CD1c-positive myeloid dendritic cell (primary cell): Measurements from ENCODE around the gene CGB2.
"Not testable (repeated sequence)": the region's sequence is repeated elsewhere in the genome, so short reads cannot be mapped to it uniquely, and the experiment has no call there.

Source experiments
- DNase-seq: peaks from one replicate; pipeline ENCODE4 v3.0.0-alpha.2; 2016; ENCODE audit errors: extremely low spot score

The CGB2 gene

DNA sequence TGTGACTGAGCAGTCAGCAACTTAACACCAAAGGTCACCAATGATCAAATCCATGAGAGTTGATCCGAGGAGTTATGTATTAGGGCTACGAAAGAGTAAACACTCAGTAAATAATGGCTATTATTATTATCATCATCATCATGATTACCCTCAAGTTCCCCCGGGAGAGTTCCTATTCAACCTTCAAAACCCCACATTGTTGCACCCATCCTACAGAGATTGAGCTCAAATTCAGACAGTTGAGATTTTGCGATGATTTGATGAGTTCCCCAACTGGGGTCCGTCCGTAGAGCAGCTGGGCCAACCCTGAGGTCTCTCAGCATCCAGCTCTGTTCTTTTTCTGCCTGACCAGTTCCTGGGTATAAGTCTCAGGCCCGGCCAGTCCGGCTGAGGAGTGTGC is 6.4 kb downstream of the CGB2 start:
- DNase-seq, result not testable (repeated sequence)

DNA sequence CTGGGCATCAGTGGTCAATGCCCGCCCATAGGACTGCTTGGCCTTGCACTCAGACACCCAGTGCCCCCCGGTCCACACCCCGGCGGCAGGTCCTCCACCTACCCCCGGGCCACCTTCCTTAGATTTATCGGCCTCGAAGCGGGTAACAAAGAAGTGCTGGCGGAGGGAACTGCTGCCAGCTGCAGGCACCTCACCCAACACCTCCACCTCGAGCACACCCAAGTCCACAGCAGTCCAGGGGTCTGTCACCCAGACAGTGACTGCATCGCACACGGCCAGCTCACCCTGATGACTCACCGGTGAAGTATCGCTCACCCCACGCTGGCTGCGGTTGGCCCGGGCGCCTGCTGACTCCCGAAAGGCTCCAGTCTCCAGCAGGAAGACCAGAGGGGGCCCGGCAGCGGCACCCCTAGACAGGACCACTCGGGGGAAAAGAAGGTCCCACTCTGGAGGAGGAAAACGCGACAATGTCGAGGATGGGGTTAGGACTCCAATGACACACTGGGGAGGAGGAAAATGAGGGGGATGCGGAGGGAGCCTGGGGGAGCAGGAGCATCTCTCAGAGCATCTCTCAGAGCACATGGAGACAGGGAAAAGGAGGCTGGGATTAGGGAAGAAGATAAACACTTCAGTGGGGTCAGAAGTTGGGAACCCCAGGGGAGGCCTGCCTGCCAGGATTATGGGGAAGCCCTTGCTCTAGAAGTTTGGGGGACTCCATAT is 7.0 kb downstream of the CGB2 start:
- not testable (repeated sequence) for DNase-seq

DNA sequence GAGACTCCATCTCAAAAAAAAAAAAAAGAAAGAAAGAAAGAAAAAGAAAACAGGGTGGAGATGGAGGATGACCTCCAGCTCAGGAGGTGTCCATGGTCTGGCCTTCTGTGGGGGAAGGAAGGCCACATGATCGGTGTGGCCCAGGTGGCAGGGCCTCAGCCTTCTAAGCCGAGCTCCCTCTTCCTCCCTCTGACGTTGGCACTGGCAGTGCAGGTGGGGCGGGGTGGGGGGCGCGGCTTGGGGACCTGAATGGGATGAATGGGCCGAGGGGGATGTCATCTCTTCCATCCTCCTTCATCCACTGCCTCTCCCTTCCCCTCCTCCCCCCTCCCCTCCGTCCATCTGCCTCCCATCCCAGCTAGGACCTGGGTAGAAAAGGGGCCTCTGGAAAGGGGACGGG is 8.0 kb downstream of the CGB2 start:
- not testable (repeated sequence) for DNase-seq

DNA sequence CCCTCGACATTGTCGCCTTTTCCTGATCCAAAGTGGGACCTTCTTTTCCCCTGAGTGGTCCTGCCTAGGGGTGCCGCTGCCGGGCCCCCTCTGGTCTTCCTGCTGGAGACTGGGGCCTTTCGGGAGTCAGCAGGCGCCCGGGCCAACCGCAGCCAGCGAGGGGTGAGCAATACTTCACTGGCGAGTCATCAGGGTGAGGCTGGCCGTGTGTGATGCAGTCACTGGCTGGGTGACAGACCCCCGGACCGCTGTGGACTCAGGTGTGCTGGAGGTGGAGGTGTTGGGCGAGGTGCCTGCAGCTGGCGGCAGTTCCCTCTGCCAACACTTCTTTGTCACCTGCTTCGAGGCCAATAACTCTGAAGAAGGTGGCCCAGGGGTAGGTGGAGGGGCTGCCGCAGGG is 10.5 kb downstream of the CGB2 start:
- DNase-seq, result no peak

DNA sequence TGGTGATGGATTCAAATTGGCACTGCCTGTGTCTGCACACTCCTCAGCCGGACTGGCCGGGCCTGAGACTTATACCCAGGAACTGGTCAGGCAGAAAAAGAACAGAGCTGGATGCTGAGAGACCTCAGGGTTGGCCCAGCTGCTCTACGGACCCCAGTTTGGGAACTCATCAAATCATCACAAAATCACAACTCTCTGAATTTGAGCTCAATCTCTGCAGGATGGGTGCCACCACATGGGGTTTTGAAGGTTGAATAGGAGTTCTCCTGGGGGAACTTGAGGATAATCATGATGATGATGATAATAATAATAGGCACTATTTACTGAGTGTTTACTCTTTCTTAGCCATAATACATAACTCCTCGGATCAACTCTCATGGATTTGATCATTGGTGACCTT is 11.0 kb downstream of the CGB2 start:
- DNase-seq, result not testable (repeated sequence)

DNA sequence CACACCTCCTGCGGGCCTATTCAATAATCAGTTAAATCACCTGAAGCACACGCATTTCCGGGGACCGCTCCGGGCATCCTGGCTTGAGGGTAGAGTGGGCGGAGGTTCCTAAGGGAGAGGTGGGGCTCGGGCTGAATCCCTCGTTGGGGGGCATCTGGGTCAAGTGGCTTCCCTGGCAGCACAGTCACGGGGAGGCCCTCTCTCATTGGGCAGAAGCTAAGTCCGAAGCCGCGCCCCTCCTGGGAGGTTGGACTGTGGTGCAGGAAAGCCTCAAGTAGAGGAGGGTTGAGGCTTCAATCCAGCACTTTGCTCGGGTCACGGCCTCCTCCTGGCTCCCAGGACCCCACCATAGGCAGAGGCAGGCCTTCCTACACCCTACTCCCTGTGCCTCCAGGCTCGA is 11.9 kb downstream of the CGB2 start, which contains the start of gene CGB5:
TSS of gene CGB5 (plus strand) at position 301 of the 400 bp plus-strand sequence. CDS start 362 bp downstream, outside the sequence.
- not testable (repeated sequence) for DNase-seq

DNA sequence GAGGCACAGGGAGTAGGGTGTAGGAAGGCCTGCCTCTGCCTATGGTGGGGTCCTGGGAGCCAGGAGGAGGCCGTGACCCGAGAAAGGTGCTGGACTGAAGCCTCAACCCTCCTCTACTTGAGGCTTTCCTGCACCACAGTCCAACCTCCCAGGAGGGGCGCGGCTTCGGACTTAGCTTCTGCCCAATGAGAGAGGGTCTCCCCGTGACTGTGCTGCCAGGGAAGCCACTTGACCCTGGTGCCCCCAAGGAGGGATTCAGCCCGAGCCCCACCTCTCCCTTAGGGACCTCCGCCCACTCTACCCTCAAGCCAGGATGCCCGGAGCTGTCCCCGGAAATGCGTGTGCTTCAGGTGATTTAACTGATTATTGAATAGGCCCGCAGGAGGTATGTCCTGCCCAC is 17.3 kb downstream of the CGB2 start, which contains the start of gene CGB8:
TSS of gene CGB8 (minus strand) at position 101 of the 400 bp plus-strand sequence. CDS start 372 bp downstream, outside the sequence.
- DNase-seq, result not testable (repeated sequence)

DNA sequence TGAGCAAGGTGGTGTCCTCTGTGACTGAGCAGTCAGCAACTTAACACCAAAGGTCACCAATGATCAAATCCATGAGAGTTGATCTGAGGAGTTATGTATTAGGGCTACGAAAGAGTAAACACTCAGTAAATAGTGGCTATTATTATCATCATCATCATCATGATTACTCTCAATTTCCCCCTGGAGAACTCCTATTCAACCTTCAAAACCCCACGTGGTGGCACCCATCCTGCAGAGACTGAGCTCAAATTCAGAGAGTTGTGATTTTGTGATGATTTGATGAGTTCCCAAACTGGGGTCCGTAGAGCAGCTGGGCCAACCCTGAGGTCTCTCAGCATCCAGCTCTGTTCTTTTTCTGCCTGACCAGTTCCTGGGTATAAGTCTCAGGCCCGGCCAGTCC is 18.1 kb downstream of the CGB2 start:
- DNase-seq, result not testable (repeated sequence)

DNA sequence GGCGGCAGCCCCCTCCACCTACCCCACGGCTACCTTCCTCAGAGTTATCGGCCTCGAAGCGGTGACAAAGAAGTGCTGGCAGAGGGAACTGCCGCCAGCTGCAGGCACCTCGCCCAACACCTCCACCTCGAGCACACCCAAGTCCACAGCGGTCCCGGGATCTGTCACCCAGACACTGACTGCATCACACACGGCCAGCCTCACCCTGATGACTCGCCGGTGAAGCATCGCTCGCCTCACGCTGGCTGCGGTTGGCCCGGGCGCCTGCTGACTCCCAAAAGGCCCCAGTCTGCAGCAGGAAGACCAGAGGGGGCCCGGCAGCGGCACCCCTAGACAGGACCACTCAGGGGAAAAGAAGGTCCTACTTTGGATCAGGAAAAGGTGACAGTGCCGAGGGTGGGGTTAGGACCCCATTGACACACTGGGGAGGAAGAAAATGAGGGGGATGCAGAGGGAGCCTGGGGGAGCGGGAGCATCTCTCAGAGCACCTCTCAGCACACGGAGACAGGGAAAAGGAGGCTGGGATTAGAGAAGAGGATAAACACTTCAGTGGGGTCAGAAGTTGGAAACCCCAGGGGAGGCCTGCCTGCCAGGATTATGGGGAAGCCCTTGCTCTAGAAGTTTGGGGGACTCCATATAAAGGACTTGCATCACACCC is 18.8 kb downstream of the CGB2 start:
- DNase-seq, result not testable (repeated sequence)

DNA sequence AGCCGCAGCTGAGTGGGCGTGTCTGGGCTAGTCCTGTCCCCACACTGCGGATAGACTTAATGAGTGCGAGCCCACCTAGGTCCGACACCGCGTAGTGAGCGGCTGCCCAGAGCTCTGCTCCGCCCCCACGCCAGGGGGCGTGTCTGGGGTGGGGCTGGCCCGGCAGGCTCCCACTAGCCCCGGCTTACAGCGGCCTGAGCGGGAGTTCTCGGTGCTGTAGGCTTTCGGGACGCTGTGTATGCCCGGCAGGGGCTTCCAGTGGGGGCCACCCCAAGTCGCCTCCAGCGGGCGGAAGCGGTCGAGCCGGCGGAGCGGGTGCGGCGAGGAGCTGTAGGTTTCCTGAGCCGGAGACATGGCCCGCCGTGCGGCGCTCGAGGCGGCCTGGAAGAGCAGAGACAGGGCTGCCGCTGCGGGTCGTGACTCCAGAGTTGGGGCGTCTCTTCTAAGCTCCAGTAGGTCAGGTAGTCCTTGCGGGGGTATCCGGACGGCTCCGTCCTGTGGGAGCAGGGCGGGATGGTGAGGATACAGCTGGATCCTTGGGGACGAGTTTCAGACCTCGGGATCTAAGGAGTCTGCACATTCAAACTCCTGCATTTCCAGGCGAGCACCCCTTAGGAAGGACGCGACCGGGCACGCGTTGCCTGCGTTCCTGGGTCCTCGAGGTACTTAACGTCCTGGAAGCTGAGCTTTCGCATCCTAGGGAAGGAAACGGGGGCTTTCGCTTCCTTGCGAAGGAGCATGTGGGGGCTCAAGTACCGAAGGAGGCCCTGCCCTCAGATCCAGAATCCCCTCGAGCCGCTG is 24.6 kb downstream of the CGB2 start:
- DNase-seq, result peak; percentile 52

DNA sequence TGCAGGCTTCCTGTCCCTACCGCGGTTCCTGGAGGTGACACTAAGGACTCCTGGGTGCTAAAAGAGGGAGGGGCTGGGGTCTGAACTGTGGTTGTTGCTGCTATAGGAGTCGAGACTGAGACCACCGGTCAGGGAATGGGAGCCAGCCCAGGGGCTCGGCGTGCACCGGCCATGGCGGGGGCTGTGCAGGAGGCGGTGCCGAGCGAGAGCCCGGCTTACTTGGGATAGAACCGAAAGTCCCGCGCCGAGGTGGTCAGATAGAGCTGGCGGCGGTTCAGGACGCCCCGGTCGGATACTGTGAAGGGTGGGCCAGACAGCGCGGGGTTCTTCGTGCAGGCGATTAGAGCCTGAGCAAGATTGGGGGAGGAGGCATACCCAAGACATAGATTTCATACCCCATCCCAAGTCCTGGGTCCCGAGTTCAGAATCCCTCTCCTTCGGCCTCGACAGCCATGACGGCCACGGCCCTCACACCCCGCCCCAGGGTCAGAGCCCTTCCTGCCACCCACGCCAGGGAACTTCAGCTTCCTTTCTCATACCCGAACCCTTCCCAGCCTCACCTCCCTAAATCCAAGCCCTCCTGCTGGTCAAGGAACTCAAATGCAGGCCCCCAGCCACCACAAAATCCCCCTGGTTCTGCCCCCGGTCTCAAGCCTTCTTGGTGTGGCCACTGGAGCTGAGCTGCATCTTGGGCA is 25.4 kb downstream of the CGB2 start:
- not testable (repeated sequence) for DNase-seq

DNA sequence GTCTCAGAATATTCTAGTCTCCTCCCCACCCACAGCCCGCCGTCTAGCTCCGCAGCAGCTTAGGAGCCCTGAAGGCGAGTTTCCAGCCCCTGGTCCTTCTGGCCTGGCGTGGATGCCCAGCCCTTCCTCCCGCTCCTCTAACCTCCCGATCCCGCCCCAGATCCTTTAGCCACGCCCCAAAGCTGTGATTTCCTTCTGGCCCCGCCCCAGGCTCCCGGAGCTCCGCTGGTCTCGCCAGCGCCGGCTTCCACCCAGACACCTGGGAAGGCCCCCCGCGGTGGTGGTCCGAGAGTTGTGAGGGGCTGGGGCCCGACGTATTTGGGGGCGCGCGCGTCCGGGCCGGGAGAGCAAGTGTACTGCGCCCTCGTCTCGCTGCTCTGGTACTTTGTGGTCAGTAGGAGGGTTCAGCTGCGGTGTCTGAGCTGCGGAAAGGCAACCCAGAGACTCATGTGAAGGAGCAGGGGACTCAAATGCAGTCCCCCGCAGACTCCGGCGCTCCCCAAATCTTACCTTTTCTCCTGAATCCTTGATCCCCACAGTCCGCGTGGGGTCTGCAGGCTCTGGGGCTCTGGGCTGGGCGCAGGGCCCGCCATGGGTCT is 26.0 kb downstream of the CGB2 start, which contains the start of gene CGB7:
TSS of gene CGB7 (minus strand) at position 114 of the 599 bp plus-strand sequence. CDS start 2,374 bp downstream, outside the sequence.
- DNase-seq, result peak; percentile 46

DNA sequence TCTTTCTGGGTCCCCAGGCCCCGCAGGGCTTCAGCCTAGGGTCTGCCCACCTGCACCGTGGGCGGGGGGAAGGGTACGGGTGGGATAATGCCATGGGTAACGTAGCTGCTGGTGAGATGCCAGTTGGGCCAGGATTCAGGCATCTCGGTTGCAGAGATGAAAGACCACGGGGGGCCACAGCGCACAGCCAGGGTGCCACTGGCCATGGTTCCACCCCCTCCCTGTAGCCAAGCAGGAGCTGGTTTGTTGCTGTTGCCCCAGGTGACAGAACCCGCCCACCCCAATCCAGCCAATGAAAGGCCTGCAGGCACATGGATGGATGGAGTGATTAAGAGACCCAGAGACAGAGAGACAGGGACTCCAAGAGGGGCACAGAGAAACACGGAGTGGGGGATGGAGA is 26.9 kb downstream of the CGB2 start:
- DNase-seq, result no peak

DNA sequence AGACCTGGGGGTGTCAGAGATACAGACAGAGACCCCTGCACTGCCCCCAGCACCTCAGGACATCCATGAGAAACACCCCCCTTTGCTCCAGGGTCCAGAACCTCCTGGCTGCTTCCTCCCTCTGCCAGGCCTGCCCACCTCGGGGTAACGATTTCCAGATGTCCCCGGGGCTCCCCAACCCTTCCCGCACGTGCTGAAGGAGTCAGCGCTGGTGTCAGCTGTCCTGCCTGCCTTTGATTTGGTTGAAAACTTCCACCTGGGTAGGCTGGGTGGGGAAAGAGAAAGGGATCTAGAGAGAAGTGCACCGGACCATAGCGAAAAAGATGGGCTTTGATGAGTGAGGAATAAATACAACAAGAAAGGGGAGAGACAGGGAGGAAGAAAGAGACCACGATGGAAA is 27.4 kb downstream of the CGB2 start:
- no peak for DNase-seq

DNA sequence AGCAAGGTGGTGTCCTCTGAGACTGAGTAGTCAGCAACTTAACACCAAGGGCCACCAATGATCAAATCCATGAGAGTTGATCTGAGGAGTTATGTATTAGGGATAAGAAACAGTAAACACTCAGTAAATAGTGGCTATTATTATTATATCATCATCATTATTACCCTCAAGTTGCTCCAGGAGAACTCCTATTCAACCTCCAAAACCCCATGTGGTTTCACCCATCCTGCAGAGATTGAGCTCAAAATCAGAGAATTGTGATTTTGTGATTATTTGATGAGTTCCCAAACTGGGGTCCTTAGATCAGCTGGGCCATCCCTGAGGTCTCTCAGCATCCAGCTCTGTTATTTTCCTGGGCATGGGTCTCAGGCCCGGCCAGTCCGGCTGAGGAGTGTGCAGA is 29.3 kb downstream of the CGB2 start:
- DNase-seq, result no peak

DNA sequence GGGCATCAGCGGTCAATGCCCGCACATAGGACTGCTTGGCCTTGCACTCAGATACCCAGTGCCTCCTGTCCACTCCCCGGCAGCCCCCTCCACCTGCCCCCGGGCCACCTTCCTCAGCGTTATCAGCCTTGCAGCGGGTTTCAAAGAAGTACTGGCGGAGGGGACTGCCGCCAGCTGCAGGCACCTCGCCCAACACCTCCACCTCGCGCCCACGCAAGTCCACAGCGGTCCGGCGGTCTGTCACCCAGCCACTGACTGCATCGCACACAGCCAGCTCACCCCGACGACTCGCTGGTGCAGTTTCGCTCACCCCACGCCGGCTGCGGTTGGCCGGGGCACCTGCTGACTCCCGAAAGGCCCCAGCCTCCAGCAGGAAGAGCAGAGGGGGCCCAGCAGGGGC is 29.8 kb downstream of the CGB2 start:
- DNase-seq, result no peak

DNA sequence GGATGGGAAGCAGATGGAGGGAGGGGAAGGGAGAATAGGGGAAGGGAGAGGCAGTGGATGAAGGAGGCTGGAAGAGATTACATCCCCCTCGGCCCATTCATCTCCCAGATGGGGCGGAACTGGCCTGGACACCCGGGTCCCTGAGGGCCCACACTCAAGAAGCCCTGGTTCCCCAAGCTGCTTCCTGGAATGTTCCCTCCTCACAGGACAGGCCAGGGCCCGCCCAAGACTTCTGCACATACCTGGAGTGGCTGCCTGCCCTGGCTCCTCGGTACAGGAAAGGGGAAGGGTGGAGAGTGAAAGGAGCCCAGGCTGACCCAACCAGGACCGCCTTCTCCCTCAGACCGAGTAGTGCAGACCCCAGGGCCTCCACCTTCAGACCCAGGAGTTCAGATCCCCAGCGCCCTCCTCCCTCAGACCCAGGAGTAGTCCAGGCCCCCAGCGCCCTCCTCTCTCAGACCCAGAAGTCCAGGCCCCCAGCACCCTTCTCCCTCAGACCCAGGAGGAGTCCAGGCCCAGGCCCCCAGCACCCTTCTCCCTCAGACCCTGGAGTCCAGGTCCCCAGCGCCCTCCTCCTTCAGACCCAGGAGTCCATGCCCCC is 32.4 kb downstream of the CGB2 start:
- DNase-seq, result no peak

DNA sequence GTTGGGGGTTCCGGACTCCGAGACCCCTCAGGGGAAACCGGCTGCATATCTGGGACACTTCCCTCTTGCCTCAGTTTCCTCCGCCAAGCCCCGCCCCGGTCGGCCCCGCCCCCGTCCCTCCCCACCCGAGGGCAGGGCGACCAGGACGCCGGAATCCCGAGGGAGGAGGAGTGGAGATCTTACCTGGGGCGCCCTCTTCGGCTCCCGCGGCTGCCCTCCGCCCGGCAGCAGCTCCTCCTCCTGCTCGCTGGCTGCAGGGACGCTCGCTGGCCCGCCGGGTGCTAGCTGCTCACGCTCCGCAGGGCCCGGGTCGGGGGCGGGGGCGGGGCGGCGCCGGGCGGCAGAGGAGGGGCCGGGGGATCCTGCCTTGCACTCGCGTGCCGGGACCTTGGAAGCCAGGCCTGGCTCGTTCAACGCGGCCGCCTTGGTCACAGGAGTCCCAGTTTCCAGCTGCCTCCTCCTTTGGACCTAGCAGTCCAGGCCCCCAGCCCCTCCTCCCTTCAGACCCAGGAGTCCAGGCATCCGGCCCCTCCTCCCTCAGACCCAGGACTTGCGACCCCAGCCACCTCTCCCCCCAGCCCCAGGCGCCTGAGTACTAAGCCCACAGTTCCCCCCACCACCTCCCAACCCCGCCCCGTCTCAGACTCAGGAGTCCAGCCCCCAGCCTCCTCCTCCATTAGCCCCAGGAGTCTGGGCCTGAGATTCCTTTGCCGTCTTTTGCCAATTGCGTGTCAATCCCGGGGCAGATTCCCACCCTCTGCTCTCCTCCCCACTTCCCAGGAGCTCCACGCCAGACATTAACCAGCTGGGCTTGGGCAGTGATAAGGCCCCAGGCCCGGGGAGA is 33.3 kb downstream of the CGB2 start, which contains the start of gene NTF4:
TSS of gene NTF4 (minus strand) at position 51 of the 844 bp plus-strand sequence. CDS start 2,821 bp downstream, outside the sequence.
- DNase-seq, result no peak

DNA sequence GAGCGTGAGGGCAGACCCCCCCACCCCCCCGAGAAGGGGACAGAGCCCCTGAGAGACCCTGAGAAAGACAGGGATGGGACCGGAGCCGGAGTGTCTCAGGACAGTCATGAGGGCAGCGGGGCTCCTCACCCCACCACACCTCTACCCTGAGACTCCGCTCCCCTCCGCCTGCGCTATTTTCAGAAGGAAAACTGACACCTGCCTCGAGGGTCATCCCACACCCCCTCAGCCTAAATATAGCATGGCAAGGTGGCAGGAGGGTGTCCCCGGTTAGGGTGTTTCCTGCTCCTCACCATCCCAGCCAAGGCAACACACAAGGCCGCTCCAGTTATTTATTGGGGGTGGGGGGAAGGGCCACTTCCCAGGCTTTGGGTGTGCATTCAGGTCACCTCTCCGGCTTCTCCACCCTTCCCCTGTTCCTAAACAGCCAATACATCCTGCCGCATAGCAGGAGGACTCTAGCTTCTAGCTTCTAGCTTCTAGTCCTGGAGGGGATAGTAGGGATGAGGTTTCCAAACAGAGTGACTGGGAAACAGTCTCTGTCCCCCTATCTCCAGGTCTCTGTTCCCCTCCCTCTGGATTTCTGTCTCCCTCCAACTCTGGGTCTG is 34.3 kb downstream of the CGB2 start:
- DNase-seq, result no peak
